Measurements from ENCODE around the gene INMT.
"Not testable (repeated sequence)": the region's sequence is repeated elsewhere in the genome, so short reads cannot be mapped to it uniquely, and the experiment has no call there.

The INMT gene

DNA sequence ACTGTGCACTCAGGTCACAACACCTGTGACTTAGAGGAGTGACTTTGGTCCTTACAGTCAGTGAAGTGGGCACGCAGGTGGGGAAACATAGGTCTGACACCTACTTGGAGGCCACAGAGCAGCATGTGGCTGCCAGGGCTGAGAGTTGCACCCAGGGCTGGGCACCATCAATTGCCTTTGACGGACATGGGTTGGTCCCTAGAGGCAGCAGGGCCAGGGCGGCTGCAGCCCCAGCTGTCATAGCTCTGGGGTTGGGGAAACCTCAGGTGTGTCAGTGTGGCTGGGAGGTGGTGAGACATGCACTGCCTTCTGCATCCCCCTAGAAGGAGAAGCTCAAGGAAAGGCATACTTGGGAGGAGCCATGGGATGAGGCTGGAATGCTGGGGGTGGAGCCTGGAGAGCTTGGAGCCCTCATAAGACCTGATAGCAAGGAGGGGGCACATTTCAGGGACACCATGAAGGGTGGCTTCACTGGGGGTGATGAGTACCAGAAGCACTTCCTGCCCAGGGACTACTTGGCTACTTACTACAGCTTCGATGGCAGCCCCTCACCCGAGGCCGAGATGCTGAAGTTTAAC lies at the start of gene INMT:
Gene INMT, plus strand, starts transcription at position 440 of the 578 bp plus-strand sequence. Its CDS starts 16 bp downstream, at position 456.
- no peak for FAIRE-seq

- FAIRE-seq = no peak
Observed at GRCh38 chr7:30702200-30702599, 49.7 kb upstream of the INMT start.

- FAIRE-seq = no peak
Observed at GRCh38 chr7:30703756-30704155, 48.2 kb upstream of the INMT start.

- no peak for FAIRE-seq
Observed at GRCh38 chr7:30705008-30705407, 46.9 kb upstream of the INMT start.

DNA sequence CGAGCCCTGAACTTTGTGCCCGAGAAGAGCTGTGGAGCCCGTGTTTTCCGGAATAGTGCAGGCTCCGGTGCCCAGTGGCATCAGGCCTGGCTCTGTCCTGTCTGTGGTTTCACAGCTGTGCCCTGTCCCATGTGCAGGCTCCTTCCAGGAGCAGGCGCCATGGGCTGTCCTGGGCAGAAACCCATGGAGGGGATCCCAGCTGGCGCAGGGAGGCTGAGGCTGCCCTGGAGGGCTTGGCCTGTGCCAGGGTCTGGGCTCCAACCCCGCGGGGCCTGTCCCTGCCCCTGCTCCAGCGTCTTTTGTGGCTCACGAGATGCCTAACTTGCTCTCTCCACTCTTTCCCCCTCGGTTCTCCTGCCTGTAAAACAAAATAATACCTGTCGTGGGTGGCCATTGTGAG lies 46.3 kb upstream of the INMT start:
- FAIRE-seq = no peak

DNA sequence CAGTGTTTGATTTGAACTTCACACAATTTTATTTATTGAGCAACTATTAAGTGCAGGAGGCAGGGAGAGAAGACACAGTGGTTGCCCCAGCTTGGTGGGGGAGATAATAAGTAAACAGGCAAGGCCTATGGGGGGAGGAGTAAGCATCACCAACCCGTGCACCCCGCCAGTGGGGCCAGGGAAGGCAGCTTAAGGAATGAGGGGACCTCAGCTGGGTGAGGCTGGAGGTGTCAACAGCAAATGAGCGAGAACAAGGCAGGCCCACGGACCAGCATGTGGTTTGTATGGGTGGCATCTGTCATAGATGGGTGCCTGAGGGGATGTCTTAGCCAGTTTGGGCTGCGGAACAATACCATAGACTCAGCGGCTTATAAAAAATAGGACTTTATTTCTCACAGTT lies 45.6 kb upstream of the INMT start:
- no peak for FAIRE-seq

DNA sequence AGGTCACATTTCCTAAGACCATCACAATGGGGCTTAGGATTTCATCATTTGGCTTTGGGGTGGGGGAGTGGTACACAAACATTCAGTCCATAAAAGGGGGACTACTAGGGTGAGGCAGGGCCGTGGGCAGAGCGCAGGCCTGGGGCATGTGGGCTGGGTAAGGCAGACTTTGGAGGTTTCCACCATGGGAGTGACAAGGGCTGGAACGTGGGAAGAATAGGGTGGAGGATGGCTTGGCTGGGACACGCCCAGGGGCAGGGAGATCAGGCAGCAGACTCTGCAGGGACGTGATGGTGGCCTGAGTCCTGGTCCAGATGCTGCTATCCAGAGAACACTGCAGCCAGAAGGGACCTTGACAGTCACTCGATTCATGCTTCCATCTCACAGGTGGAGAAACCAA lies 45.0 kb upstream of the INMT start:
- FAIRE-seq = no peak

GRCh38 chr7:30707391-30708357 lies 44.3 kb upstream of the INMT start:
- no peak for FAIRE-seq

DNA sequence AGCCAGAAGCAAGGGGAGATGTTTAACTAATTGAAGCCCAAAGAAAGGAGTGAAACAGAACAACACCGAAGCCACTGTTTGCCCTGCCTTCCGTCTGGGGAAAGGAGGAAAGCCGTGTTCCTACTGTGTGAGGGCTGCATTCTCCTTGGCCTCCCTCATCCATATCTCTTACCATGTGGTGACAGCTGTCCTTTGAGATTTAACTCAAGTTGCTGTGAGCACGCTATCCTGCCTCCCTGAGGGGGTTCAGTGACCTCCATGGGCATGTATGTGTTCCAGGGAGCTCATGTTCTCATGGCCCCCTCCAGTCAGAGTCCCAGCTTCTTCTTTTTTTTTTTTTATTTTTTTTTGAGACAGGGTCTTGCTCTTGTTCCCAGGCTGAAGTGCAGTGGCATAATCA lies 43.5 kb upstream of the INMT start:
- no peak for FAIRE-seq

GRCh38 chr7:30708983-30709382 lies 43.0 kb upstream of the INMT start:
- FAIRE-seq = no peak

- FAIRE-seq = no peak
Observed at GRCh38 chr7:30709549-30709948, 42.4 kb upstream of the INMT start.

DNA sequence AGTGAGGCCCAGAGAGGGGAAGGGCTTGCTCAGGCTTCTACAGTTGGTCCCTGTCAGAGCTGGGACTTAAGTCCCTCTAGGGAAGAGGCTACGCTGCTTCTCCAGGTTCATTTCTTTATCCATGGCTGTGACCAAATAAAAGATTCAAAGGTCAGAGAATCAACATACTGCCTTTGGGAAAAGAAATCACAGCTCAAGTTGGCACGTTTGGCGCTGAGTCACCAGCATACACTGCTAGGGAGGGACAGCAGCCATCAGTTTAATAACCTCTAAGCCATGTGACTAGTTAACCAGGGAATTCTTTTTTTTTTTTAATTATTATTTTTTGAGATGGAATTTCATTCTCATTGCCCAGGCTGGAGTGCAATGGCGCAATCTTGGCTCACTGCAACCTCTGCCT lies 41.3 kb upstream of the INMT start:
- no peak for FAIRE-seq

DNA sequence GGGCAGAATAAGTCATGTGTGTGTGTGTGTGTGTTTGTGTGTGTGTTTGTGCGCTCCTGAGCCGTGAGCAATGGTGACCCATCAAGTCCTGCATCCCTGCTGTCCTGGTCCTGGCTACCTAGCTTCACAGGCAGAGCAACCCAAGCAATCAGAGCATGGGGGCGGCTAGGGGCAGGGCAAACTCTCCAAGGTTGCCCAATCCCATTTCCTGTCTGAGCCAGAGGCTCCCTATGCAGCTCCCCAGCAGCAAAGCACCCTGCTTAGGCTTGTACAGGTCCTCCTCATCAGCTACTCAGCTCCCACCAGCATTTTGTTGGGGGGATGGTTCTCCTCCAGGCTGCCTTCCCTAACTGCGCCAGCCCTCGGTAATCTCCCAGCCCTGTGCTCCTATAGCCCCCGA lies 38.5 kb upstream of the INMT start:
- no peak for FAIRE-seq

GRCh38 chr7:30714129-30714528 lies 37.8 kb upstream of the INMT start:
- no peak for FAIRE-seq

GRCh38 chr7:30717181-30717580 lies 34.8 kb upstream of the INMT start:
- FAIRE-seq = no peak

DNA sequence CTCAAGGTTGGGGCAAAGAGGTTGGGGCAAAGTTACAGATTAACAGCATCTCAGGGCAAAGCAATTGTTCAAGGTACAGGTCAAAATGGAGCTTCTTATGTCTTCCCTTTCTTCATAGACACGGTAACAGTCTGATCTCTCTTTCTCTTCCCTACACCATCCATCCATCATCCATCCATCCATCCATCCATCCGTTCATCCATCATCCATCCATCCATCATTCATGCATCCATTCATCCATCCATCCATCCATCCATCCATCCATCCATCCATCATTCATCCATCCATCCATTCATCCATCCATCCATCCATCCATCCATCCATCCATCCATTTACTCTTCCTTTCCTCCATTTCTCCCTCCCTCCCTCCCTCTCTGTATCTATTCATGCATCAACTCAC lies 32.5 kb upstream of the INMT start:
- not testable (repeated sequence) for FAIRE-seq

GRCh38 chr7:30721211-30721610 lies 30.7 kb upstream of the INMT start:
- no peak for FAIRE-seq

DNA sequence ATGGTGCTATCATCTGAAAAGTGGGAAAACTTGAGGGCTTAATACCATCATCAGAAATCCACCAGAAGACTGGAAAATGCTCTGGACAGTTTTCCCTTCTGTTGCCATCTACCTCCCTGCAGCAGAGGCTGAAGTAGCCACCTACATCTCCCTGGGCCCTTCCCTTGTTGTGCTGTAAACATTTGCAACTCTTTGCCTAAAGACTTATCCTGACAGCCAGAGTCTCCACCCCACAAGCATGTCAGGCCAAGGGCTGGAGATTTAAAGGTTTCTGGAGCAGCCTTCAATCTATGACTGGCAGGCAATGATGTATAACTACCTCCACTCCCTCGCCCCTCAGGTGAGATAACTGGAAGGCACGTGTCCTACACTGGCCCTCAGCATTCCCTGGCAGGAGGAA lies 29.7 kb upstream of the INMT start:
- FAIRE-seq = no peak

GRCh38 chr7:30722671-30723070 lies 29.3 kb upstream of the INMT start:
- FAIRE-seq = no peak

DNA sequence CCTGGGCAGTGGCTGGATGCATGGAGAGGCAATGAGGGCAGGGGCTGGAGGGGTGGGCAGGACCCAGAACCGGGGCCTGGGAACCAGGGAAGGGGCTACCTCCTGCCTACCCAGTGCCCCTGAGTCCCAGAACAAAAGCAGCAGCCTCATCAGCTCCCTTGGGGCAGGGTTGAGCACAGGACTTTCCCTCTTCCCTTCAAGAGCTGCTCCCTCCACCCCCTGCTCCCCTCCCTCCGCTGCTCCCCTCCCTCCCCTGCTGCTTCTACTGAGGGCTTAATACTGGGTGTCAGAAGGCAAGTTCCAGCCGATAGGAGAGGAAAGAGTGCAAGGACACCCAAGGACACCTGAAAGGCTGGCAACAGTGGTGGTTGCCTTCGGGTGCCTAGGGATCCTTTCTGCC lies 28.2 kb upstream of the INMT start:
- FAIRE-seq = no peak

DNA sequence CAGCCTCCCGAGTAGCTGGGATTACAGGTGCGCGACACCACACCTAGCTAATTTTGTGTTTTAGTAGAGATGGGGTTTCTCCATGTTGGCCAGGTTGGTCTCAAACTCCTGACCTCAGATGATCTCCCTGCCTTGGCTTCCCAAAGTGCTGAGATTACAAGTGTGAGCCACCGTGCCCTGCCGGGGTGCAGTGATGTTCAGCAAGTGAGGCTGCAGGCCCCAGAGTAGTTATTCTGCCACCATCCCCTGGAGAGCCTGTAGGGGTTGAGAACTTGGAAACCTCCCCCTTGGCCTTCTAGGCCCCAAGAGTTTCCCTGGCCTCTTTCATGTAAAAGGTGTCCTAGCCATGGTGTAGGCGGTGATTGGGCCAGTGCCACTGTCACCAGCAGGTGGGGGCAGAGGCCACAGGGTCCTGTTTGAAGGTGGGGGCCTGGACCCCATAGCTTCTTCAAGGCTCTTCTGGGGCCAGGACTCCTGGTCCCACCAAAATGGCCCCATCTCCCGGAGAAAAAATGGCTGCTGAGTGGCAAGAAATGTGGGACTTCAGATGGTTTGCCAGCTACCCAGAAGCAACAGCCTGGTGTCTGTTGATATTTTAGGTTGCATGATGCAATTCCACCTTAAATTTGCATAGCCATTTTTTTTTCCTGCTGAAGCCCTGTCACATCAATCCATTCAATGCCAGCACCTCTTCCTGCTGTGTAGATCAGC lies 25.5 kb upstream of the INMT start:
- FAIRE-seq = no peak

DNA sequence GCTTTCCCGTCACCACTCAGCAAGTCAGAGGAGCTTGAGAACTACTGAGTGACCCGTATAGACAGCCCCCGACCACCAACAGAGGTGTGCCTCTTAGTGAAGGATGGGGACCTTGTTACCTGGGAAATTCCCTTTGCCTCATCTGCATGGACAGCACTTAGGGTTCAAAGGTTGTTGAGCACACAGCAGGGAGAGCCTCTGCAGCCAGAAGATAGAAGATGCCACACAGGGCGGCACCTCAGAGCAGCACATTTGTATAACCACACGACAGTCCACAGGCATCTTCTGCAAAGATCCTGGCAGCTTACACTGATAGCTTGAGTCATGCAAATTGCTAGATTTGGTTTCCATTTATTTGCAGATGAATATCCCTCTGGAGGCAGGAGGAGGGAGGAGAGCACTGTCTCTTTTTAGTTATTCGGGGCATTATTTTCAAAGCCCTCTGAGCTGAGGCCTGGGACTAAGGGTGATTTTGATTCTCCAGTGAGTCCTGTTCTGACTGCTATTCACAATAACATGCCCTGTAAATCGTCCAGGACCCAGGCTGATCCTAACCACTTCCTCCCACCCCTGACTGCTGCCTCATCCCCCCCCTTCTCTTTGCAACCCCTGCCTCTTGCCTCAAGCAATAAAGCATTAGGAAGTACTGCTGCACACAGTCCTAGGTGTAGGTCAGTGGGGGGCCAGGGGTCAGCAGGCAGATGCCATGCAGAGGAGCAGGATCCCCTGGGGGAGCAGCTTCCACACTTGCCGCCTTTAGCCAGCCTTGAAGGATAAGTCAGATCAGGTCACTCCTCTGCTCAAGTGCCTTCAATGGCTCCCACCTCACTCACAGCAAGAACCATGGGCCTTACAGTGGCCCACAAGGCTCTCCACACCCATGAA lies 24.6 kb upstream of the INMT start:
- no peak for FAIRE-seq

- FAIRE-seq = no peak
Observed at GRCh38 chr7:30728591-30729100, 23.3 kb upstream of the INMT start.

All from G401.6 (cell line).